ENCODE data around the gene RCOR1. TPM values are rescaled to one million over a fixed set of nuclear protein-coding genes. Genes with fewer than 3 reads are reported as not detected.
A peak's percentile ranks its signal among the peaks of the same experiment; 100 is the strongest.

Gene RCOR1
- polyA plus RNA-seq, 2 of the 4 experiments (the other 2 are of a cell fraction), result 17.7 to 24.7 TPM

DNA sequence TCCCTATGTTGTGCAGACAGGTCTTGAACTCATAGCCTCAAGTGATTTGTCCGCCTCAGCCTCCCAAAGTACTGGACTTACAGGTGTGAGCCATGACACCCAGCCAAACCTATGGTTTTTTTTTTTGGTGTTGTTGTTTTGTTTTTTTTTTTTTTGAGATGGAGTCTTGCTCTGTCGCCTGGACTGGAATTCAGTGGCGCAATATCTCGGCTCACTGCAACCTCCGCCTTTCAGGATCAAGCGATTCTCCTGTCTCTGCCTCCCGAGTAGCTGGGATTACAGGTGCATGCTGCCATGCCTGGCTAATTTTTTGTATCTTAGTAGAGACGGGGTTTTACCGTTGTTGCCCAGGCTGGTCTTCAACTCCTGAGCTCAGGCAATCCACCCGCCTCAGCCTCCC is 11.3 kb upstream of the RCOR1 start:
- no peak for ATAC-seq
- no peak overlapping the region for H3K4me3 ChIP-seq
- H3K27ac ChIP-seq, result no peak overlapping the region
- no peak for DNase-seq (ENCODE audit: low read depth in 1 of 2, low spot score in 1 of 2)
- peaks cover 12% of the 10 kb centered on the region; the same call in 1 of the 3 replicates for H3K4me1 ChIP-seq
- ChIA-PET CTCF (interaction anchor here (0.9 to 1.3 kb wide), 2 partner anchors 13 to 58 kb away, joined by 3 to 4 read pairs; no protein-coding TSS in a partner anchor), POLR2A (interaction anchor here (1.1 kb wide), 1 partner anchor 56 kb away, joined by 3 read pairs; no protein-coding TSS in a partner anchor)
- TF ChIP-seq MYC (IDR thresholded peaks at IDR 0.05; ENCODE audit: borderline replicate concordance, low read length), result no peak
- no peak for TF ChIP-seq EHF (CRISPR knock-in tag; IDR thresholded peaks at IDR 0.05)
- no peak overlapping the region for H3K4me2 ChIP-seq
- no peaks in the 10 kb centered on the region for H3K9me3 ChIP-seq
- 89% methylated on average over 10 of the region's 10 CpGs for WGBS (ENCODE audit: missing lambda C conversion rate)
- FAIRE-seq, result no peak

DNA sequence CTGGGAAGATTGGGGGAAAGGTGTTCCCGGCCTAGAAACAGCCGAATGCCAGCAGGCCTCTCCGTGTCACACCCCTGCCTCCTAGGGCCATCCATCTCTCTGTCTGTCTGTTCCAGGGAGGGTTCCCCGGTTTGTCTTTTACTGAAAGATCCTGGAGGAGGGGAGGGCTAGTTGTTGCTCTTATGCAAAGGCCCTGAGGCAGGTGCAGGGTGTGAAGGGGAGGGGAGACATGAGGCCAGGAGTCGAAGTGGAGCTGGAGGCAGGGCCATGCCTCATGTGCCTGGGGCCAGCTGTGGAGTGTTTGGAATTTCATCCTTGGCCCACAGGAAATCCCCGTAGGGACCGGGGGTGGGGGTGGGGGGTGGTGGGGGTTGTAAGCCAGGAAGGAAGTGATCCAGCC is 8.7 kb upstream of the RCOR1 start:
- no peak overlapping the region for H3K4me3 ChIP-seq
- peak overlapping the region in 1 of 2 experiments; percentile 38; a peak in 1 of 6 replicates for H3K27ac ChIP-seq
- H3K4me2 ChIP-seq, result no peak overlapping the region
- no peak; a peak in 1 of 6 replicates for ATAC-seq
- H3K4me1 ChIP-seq, result peaks cover 14% of the 10 kb centered on the region; the same call in 2 of the 3 replicates
- FAIRE-seq, result no peak
- DNase-seq (ENCODE audit: low read depth in 1 of 2, low spot score in 1 of 2), result no peak
- CTCF ChIA-PET, result interaction anchor here (0.7 to 3.1 kb wide), 4 partner anchors 11 to 145 kb away, joined by 3 to 15 read pairs (median 3); no protein-coding TSS in a partner anchor
- POLR2A ChIA-PET, result no interaction called here
- TF ChIP-seq NPAS2 (CRISPR knock-in tag; IDR thresholded peaks at IDR 0.05; ENCODE audit: borderline replicate concordance) (no peak), BHLHE40 (IDR thresholded peaks at IDR 0.05; ENCODE audit: low read depth, low read length) (no peak), JUNB (IDR thresholded peaks at IDR 0.05) (no peak), HDAC2 (IDR thresholded peaks at IDR 0.05) (no peak), MAFK (IDR thresholded peaks at IDR 0.05; ENCODE audit: partially characterized antibody) (no peak), RNF2 (IDR thresholded peaks at IDR 0.05; ENCODE audit: borderline replicate concordance, low read depth) (no peak), PHF8 (IDR thresholded peaks at IDR 0.05; ENCODE audit: borderline replicate concordance, low read depth) (no peak), CEBPB (IDR thresholded peaks at IDR 0.05) (no peak), HOXB13 (CRISPR knock-in tag; IDR thresholded peaks at IDR 0.05; ENCODE audit: low read depth) (no peak), CHD4 (IDR thresholded peaks at IDR 0.05; ENCODE audit: borderline replicate concordance) (no peak), FOSB (CRISPR knock-in tag; IDR thresholded peaks at IDR 0.05) (no peak), EP300 (IDR thresholded peaks at IDR 0.05) (no peak), CBX8 (IDR thresholded peaks at IDR 0.05) (no peak)
- TF ChIP-seq, protein P1, sequence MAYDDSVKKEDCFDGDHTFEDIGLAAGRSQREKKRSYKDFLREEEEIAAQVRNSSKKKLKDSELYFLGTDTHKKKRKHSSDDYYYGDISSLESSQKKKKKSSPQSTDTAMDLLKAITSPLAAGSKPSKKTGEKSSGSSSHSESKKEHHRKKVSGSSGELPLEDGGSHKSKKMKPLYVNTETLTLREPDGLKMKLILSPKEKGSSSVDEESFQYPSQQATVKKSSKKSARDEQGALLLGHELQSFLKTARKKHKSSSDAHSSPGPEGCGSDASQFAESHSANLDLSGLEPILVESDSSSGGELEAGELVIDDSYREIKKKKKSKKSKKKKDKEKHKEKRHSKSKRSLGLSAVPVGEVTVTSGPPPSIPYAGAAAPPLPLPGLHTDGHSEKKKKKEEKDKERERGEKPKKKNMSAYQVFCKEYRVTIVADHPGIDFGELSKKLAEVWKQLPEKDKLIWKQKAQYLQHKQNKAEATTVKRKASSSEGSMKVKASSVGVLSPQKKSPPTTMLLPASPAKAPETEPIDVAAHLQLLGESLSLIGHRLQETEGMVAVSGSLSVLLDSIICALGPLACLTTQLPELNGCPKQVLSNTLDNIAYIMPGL (CRISPR knock-in tag; IDR thresholded peaks at IDR 0.05; ENCODE audit: borderline replicate concordance), result no peak
- 52% methylated on average over 5 of the region's 7 CpGs for WGBS (ENCODE audit: missing lambda C conversion rate)
- H3K9me3 ChIP-seq, result no peaks in the 10 kb centered on the region

DNA sequence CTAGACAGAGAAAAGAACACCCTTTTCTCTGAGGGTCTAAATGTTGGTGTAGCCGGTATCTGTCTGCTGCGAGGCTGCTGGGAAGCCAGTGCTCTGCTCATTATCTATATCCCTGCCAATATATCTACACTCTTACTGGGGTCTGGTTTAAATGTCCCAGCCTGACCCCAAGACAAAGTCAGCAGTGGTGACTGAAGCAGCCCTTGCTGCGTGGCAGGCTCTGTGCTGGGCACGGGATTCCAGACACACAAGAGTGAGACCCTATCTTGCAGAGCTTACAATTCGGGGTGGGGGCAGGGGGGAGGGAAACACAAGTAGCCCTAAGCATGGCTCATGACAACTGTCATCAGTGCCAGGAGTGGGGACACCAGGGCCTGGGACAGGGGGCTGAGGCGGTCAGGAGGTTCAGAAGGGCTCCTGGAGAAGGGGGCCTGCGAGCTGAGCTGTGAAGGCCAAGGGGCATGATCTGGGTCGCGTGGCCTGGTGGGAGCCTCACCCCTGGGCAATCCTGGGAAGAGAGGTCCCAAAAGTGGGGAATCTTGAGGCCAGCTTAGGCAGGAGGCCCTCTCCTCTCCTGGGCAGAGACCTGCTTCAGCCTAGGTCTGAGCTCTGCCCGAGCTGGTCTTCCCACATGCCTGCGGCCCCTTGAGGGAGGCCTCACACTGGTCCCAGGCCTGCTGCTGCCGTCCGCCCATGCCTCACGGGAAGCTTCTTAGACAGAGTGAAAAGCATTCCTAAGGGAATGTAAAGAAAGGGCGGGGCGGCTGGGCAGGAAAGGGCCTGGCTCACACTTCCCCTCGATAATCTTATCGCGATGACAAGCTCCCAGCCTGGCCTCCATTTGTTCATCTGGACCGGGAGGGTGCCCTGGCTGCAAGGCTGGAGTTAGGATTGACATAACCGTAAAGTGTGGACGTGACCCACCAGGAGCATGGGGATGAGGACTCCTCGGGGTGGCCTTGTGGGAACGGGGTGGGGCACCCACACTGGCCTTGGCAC is 7.3 kb upstream of the RCOR1 start:
- POLR2A ChIA-PET, result interaction anchor here (0.5 to 1.0 kb wide), 3 partner anchors 18 to 776 kb away, joined by 3 read pairs; no protein-coding TSS in a partner anchor
- FAIRE-seq (no peak), ATAC-seq (peak in 1 of 2 experiments; percentile 39; a peak in 3 of 6 replicates), DNase-seq (ENCODE audit: low read depth in 1 of 2, low spot score in 1 of 2) (peak in 1 of 2 experiments; percentile 43)
- Histone ChIP-seq H3K4me1 (peaks cover 17% of the 10 kb centered on the region; the same call in 2 of the 3 replicates), H3K27ac (peak overlapping the region in 1 of 2 experiments; percentile 2; a peak in 1 of 6 replicates), H3K9me3 (no peaks in the 10 kb centered on the region), H3K4me3 (no peak overlapping the region), H3K4me2 (no peak overlapping the region)
- CTCF ChIA-PET, result interaction anchor here (0.9 to 3.1 kb wide), 3 partner anchors 9 to 61 kb away, joined by 3 to 15 read pairs (median 6); no protein-coding TSS in a partner anchor
- WGBS (ENCODE audit: missing lambda C conversion rate), result 88% methylated on average over 23 of the region's 24 CpGs
- TF ChIP-seq KDM1A (IDR thresholded peaks at IDR 0.05; ENCODE audit: low read depth) (no peak), SREBF2 (IDR thresholded peaks at IDR 0.05) (no peak), HOXB5 (CRISPR knock-in tag; IDR thresholded peaks at IDR 0.05) (no peak), BHLHE40 (IDR thresholded peaks at IDR 0.05; ENCODE audit: low read depth, low read length) (no peak), MAFK (IDR thresholded peaks at IDR 0.05; ENCODE audit: partially characterized antibody) (no peak), EHF (CRISPR knock-in tag; IDR thresholded peaks at IDR 0.05) (no peak), FOSB (CRISPR knock-in tag; IDR thresholded peaks at IDR 0.05) (no peak)
- TF ChIP-seq, protein P2, sequence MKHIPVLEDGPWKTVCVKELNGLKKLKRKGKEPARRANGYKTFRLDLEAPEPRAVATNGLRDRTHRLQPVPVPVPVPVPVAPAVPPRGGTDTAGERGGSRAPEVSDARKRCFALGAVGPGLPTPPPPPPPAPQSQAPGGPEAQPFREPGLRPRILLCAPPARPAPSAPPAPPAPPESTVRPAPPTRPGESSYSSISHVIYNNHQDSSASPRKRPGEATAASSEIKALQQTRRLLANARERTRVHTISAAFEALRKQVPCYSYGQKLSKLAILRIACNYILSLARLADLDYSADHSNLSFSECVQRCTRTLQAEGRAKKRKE (CRISPR knock-in tag; IDR thresholded peaks at IDR 0.05; ENCODE audit: low read depth), result no peak
- TF ChIP-seq, protein P3, sequence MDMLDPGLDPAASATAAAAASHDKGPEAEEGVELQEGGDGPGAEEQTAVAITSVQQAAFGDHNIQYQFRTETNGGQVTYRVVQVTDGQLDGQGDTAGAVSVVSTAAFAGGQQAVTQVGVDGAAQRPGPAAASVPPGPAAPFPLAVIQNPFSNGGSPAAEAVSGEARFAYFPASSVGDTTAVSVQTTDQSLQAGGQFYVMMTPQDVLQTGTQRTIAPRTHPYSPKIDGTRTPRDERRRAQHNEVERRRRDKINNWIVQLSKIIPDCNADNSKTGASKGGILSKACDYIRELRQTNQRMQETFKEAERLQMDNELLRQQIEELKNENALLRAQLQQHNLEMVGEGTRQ (IDR thresholded peaks at IDR 0.05), result no peak
- TF ChIP-seq, protein P4, sequence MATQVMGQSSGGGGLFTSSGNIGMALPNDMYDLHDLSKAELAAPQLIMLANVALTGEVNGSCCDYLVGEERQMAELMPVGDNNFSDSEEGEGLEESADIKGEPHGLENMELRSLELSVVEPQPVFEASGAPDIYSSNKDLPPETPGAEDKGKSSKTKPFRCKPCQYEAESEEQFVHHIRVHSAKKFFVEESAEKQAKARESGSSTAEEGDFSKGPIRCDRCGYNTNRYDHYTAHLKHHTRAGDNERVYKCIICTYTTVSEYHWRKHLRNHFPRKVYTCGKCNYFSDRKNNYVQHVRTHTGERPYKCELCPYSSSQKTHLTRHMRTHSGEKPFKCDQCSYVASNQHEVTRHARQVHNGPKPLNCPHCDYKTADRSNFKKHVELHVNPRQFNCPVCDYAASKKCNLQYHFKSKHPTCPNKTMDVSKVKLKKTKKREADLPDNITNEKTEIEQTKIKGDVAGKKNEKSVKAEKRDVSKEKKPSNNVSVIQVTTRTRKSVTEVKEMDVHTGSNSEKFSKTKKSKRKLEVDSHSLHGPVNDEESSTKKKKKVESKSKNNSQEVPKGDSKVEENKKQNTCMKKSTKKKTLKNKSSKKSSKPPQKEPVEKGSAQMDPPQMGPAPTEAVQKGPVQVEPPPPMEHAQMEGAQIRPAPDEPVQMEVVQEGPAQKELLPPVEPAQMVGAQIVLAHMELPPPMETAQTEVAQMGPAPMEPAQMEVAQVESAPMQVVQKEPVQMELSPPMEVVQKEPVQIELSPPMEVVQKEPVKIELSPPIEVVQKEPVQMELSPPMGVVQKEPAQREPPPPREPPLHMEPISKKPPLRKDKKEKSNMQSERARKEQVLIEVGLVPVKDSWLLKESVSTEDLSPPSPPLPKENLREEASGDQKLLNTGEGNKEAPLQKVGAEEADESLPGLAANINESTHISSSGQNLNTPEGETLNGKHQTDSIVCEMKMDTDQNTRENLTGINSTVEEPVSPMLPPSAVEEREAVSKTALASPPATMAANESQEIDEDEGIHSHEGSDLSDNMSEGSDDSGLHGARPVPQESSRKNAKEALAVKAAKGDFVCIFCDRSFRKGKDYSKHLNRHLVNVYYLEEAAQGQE (IDR thresholded peaks at IDR 0.05), result no peak
- TF ChIP-seq, protein P5, sequence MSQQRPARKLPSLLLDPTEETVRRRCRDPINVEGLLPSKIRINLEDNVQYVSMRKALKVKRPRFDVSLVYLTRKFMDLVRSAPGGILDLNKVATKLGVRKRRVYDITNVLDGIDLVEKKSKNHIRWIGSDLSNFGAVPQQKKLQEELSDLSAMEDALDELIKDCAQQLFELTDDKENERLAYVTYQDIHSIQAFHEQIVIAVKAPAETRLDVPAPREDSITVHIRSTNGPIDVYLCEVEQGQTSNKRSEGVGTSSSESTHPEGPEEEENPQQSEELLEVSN (IDR thresholded peaks at IDR 0.05; ENCODE audit: borderline replicate concordance, low read depth), result no peak

Measured in A549 (cell line).